ENCODE measurements around the gene JAZF1. TPM values are rescaled to one million over a fixed set of nuclear protein-coding genes. Genes with fewer than 3 reads are reported as not detected.

The JAZF1 gene
- total and polyA plus RNA-seq, 10 of the 15 experiments (the other 5 are each of a cell fraction or from before 2014, with no cell fraction given) = 0.04 to 0.82 (median 0.15) TPM; not detected in 3

GRCh38 chr7:28076423-28077200 lies 104.0 kb downstream of the JAZF1 start:
- no peak for TF ChIP-seq E2F4 (IDR thresholded peaks at IDR 0.05; ENCODE audit: low read depth, low read length)
- Histone ChIP-seq H3K4me3 (no peak overlapping the region), H3K9me3 (replicated peaks; ENCODE audit: control insufficient read depth, insufficient read depth, low read length) (no peaks in the 10 kb centered on the region), H3K27ac (ENCODE audit: control insufficient read depth, insufficient read depth) (no peak overlapping the region), H3K4me1 (ENCODE audit: control insufficient read depth, insufficient read depth, low read length) (no peaks in the 10 kb centered on the region), H3K79me2 (ENCODE audit: control insufficient read depth, insufficient read depth, low read length) (no peaks in the 10 kb centered on the region), H2AFZ (ENCODE audit: control insufficient read depth, low read depth, low read length) (no peak overlapping the region), H3K4me2 (ENCODE audit: control insufficient read depth, insufficient read depth) (no peak overlapping the region), H3K9ac (ENCODE audit: control insufficient read depth, insufficient read depth, low read length) (no peak overlapping the region), H3K36me3 (ENCODE audit: control insufficient read depth in 2 of 2, insufficient read depth in 2 of 2, low read length in 1 of 2) (no peaks in the 10 kb centered on the region), H4K20me1 (ENCODE audit: control insufficient read depth, insufficient read depth) (no peaks in the 10 kb centered on the region), H3K27me3 (replicated peaks in 1 of 2; ENCODE audit: control insufficient read depth in 2 of 2, insufficient read depth in 2 of 2, low read length in 1 of 2) (no peaks in the 10 kb centered on the region; a peak in 3 of 4 replicates)
- in situ Hi-C loops (cut with MboI) (no loop called here), intact Hi-C loops (cut with micrococcal nuclease; ENCODE audit: unreplicated experiment) (no loop called here)
- ChIA-PET CTCF (interaction anchor here (1.2 to 8.4 kb wide), 6 partner anchors 7 to 881 kb away, joined by 6 to 110 read pairs (median 13); no protein-coding TSS in a partner anchor), POLR2A (no interaction called here), RAD21 (ENCODE audit: unreplicated experiment) (no interaction called here), SMC1A (ENCODE audit: uncharacterized antibody, unreplicated experiment) (interaction anchor here (1.3 to 2.1 kb wide), 3 partner anchors 16 to 880 kb away, joined by 3 to 16 read pairs (median 7); no protein-coding TSS in a partner anchor)
- ATAC-seq (no peak), FAIRE-seq (no peak), DNase-seq (ENCODE audit: low read depth, low spot score) (no peak)
- no TSS peak for BruUV-seq (replicated peaks)
- WGBS (ENCODE audit: insufficient coverage, insufficient replicate concordance, low lambda C conversion rate, missing lambda C conversion rate) = 45% methylated on average over 11 of the region's 11 CpGs

DNA sequence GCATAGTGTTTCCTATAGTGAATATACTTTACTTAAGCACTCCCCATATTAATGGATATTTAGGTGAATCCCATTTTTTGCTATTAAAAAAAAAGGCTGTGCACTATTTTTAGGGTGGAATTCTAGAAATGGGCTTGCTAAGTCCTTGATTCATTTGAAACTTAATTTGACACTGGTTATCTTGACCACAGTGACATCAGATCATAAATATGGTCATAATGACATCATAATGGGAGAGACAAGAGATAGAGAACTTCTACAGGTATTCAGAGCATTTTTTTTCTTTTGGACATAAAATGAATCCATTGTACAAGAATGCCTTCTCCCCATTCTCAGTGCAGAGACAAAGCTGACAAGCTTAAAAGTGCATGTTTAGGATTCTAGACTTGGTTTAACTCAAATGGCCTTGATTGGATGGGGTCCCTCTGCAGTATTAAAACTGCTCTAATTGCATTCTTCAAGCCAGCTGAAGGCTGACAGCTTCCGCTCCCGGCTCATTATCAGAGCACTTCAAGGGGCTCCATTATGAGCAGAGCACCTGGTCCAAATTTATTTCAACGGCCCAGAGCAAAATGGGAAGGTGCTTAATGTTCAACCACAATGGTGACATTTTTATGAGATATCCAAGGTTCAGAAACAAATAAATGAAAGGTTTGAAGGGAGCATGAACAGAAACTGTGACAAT lies 104.8 kb downstream of the JAZF1 start:
- Histone ChIP-seq H3K36me3 (ENCODE audit: control insufficient read depth in 2 of 2, insufficient read depth in 2 of 2, low read length in 1 of 2) (no peaks in the 10 kb centered on the region), H2AFZ (ENCODE audit: control insufficient read depth, low read depth, low read length) (no peak overlapping the region), H3K9ac (ENCODE audit: control insufficient read depth, insufficient read depth, low read length) (no peak overlapping the region), H3K9me3 (replicated peaks; ENCODE audit: control insufficient read depth, insufficient read depth, low read length) (no peaks in the 10 kb centered on the region), H4K20me1 (ENCODE audit: control insufficient read depth, insufficient read depth) (no peaks in the 10 kb centered on the region), H3K27ac (ENCODE audit: control insufficient read depth, insufficient read depth) (no peak overlapping the region), H3K4me1 (ENCODE audit: control insufficient read depth, insufficient read depth, low read length) (no peaks in the 10 kb centered on the region), H3K4me3 (no peak overlapping the region), H3K4me2 (ENCODE audit: control insufficient read depth, insufficient read depth) (no peak overlapping the region), H3K79me2 (ENCODE audit: control insufficient read depth, insufficient read depth, low read length) (no peaks in the 10 kb centered on the region), H3K27me3 (replicated peaks in 1 of 2; ENCODE audit: control insufficient read depth in 2 of 2, insufficient read depth in 2 of 2, low read length in 1 of 2) (no peaks in the 10 kb centered on the region; a peak in 3 of 4 replicates)
- ChIA-PET SMC1A (ENCODE audit: uncharacterized antibody, unreplicated experiment) (interaction anchor here (1.6 kb wide), 1 partner anchor 14 kb away, joined by 5 read pairs; no protein-coding TSS in a partner anchor), POLR2A (no interaction called here), RAD21 (ENCODE audit: unreplicated experiment) (no interaction called here), CTCF (interaction anchor here (8.4 kb wide), 1 partner anchor 15 kb away, joined by 110 read pairs; no protein-coding TSS in a partner anchor)
- in situ Hi-C loops (cut with MboI) = no loop called here
- ATAC-seq (no peak), FAIRE-seq (no peak), DNase-seq (ENCODE audit: low read depth, low spot score) (no peak)
- BruUV-seq (replicated peaks) = no TSS peak
- intact Hi-C loops (cut with micrococcal nuclease; ENCODE audit: unreplicated experiment) = no loop called here
- WGBS (ENCODE audit: insufficient coverage, insufficient replicate concordance, low lambda C conversion rate, missing lambda C conversion rate) = 78% methylated on average over 3 of the region's 3 CpGs
- no peak for TF ChIP-seq CTCF (IDR thresholded peaks at IDR 0.05 in 2 of 3, conservative IDR thresholded peaks at IDR 0.05 in 1 of 3; ENCODE audit: control insufficient read depth in 2 of 3, extremely low read depth in 1 of 3, insufficient read depth in 1 of 3, low read depth in 3 of 3, low read length in 3 of 3)
